ENCODE measurements around the gene HSPA12B. TPM values are rescaled to one million over a fixed set of nuclear protein-coding genes. Genes with fewer than 3 reads are reported as not detected.

The HSPA12B gene
- total RNA-seq, 2 donors from 2014 or later = 1.5 to 1.7 TPM

DNA sequence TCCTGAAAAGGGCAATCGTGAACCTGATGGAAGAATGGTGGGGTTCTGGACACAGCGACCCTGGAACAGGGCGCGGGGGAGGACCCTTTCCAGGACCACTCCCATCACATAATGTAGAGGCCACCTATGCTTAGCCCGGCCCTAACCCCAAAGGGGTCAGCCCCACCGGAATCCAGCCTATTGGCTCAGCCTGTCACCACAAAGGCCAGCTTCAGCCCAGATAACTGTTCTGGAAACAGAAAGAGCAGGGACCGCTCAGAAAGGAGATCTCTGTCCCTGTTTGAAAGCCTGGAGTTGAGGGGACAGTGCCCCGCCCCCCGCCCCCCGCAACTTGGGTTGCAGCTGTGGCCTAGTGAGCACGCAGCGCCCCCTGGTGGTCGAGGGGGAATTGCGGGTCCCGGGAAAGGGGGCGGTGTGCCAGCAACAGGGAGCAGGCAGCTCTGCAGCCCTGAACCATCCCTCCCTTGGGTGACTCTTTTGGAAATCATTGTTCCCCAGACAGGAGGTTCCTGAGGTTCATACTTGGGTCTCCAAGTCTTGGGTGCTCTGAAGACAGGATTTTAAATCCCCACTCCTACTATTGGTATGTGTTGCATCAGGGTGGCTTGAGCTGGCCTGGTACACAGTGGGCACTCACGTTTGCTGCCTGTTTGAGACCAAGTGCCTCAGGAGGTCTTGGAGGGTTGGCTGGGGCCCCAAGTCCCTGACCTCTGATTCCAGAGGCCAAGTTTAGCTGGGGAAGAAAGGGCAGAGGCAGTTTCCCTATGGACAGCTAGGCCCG is 21.6 kb upstream of the HSPA12B start:
- intact Hi-C loops (cut with DNase I) = loop anchor here (1.0 kb wide), 1 partner anchor 35 kb away; no protein-coding TSS in a partner anchor
- H3K4me3 ChIP-seq = no peak overlapping the region
- H3K36me3 ChIP-seq = no peaks in the 10 kb centered on the region
- H3K9me3 ChIP-seq = no peaks in the 10 kb centered on the region
- no peak overlapping the region for H3K9ac ChIP-seq (ENCODE audit: low read depth in 2 of 2, low read length in 2 of 2)
- H3K27me3 ChIP-seq = no peaks in the 10 kb centered on the region
- peak; percentile 75 for DNase-seq
- H3K4me1 ChIP-seq = no peaks in the 10 kb centered on the region
- TF ChIP-seq, protein P1, sequence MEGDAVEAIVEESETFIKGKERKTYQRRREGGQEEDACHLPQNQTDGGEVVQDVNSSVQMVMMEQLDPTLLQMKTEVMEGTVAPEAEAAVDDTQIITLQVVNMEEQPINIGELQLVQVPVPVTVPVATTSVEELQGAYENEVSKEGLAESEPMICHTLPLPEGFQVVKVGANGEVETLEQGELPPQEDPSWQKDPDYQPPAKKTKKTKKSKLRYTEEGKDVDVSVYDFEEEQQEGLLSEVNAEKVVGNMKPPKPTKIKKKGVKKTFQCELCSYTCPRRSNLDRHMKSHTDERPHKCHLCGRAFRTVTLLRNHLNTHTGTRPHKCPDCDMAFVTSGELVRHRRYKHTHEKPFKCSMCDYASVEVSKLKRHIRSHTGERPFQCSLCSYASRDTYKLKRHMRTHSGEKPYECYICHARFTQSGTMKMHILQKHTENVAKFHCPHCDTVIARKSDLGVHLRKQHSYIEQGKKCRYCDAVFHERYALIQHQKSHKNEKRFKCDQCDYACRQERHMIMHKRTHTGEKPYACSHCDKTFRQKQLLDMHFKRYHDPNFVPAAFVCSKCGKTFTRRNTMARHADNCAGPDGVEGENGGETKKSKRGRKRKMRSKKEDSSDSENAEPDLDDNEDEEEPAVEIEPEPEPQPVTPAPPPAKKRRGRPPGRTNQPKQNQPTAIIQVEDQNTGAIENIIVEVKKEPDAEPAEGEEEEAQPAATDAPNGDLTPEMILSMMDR (IDR thresholded peaks at IDR 0.05) = peak; percentile 95
- H3K27ac ChIP-seq = no peak overlapping the region

DNA sequence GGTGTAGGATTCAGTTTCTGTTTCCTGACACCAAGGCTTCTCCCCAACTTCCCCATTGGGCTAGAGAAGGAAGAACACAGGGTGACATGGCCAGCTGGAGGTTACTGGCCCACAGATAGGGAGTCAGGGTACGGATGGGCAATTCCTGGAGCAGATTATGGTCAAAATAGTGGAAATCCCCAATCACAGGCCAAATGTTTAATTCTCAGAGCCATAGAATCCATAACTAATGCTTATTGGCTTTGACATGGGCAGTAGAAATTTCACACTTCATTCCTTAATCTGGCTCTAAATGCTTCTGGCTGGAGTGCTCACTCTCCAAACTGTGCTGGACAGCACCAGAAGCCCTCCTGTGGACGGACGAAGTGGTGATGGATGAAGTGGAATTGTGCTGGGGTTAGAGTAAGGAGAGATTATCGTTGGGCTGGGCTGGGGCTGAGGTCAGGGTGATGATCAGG is 21.0 kb upstream of the HSPA12B start:
- intact Hi-C loops (cut with DNase I) = loop anchor here (1.0 kb wide), 1 partner anchor 35 kb away; no protein-coding TSS in a partner anchor

DNA sequence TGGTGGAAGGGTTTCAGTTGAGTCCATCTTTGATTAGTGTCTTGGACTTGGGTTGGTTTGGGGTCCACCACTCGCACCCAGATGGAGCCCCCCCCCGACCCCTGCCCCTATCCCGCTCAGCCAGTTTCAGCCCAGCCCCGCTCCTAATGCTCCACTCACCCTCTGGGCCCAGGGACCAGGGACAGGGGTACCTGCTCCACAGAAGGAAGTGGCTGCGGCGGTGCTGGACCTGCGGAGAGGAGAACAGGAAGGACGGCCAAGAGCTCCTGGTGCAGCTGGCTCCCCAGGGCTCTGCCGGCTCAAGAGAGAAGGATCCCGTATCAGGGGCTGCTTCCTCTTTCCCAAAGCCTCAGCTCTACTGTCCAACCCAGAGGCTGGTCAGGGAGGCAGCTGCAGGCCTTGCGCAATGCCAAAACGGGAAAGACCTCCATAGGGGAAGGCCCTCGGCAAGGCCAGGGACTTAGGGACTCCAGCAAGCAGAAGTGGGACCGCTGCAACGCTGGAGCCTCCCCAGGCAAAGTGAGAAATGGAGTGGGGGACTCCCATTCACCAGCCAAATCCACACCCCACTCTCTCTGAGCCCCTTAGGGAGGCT is 20.1 kb upstream of the HSPA12B start, which contains the start of gene SIGLEC1:
TSS of gene SIGLEC1 (minus strand) at position 322 of the 595 bp plus-strand sequence. CDS start 5,472 bp downstream, outside the sequence.
- no peak within 1 kb of the TSS for H3K4me3 ChIP-seq
- no peak within 1 kb of the TSS for H3K27ac ChIP-seq
- H3K9ac ChIP-seq (ENCODE audit: low read depth in 2 of 2, low read length in 2 of 2) = no peak within 1 kb of the TSS
- TF ChIP-seq, protein P1 (IDR thresholded peaks at IDR 0.05) = no peak
- DNase-seq = peak; percentile 43
- no peaks in the 10 kb centered on the region for H3K4me1 ChIP-seq
- H3K27me3 ChIP-seq = no peaks in the 10 kb centered on the region
- intact Hi-C loops (cut with DNase I) = no loop called here
- H3K9me3 ChIP-seq = no peaks in the 10 kb centered on the region
- H3K36me3 ChIP-seq = no peaks in the 10 kb centered on the region

More for the DNA sequence above, 21.0 kb upstream of the HSPA12B start:
- no peak overlapping the region for H3K27ac ChIP-seq
- DNase-seq = no peak
- no peaks in the 10 kb centered on the region for H3K9me3 ChIP-seq
- H3K9ac ChIP-seq (ENCODE audit: low read depth in 2 of 2, low read length in 2 of 2) = no peak overlapping the region
- H3K27me3 ChIP-seq = no peaks in the 10 kb centered on the region
- TF ChIP-seq, protein P1 (IDR thresholded peaks at IDR 0.05) = no peak
- no peaks in the 10 kb centered on the region for H3K4me1 ChIP-seq
- no peak overlapping the region for H3K4me3 ChIP-seq
- H3K36me3 ChIP-seq = no peaks in the 10 kb centered on the region

DNA sequence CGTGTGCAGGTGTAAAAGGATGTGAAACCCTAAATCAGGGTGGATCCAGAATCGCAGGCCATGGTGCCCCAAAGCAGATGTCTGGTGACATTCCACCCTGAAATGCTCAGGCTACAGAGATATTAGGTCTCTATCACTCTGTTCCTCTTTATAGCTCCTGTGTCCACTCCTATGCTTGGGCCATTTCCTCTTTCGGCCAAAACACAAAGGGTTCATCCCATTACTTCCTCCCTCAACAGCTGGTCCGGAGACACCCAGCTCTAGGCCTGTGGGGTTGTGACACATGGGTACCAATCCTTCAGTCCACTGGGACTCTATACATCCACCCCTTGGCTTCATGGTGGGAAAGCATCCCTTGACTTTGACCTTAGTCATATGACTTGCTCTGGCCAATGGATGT is 18.4 kb upstream of the HSPA12B start:
- H3K4me1 ChIP-seq = no peaks in the 10 kb centered on the region
- H3K36me3 ChIP-seq = no peaks in the 10 kb centered on the region
- H3K27me3 ChIP-seq = no peaks in the 10 kb centered on the region
- no peak for DNase-seq
- no peak overlapping the region for H3K27ac ChIP-seq
- no peak overlapping the region for H3K9ac ChIP-seq (ENCODE audit: low read depth in 2 of 2, low read length in 2 of 2)
- intact Hi-C loops (cut with DNase I) = no loop called here
- TF ChIP-seq, protein P1 (IDR thresholded peaks at IDR 0.05) = no peak
- no peak overlapping the region for H3K4me3 ChIP-seq
- no peaks in the 10 kb centered on the region for H3K9me3 ChIP-seq

DNA sequence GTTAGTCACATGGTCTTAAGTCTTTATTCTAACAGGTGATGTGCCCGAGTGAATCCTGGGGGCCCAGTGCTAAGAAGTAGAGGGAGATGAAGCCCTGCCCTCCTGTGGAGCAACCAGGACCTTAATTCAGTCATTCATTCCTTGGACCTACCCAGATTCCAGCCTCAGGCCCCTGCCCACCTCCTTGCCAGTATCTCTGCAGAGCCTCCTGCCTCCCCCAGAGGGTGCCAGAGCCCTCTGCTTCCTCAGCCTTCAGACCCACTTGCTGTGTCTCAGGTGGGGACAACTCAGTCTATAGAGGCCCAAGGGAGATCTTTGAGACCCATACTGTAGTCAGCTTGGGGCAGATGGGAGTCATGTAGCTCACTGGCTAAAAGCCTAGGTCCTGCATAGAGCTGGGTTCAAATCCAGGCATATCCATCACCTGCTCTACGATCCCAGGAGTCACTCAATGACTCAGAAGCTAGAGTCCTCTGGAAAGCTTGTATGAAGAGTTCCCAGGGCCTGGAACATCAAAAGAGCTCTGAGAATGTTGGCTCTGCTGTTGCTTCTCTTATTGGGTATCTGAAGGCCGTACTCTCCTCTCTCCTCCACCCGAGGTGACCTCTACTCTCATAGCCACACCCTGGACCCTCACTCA is 16.2 kb upstream of the HSPA12B start:
- Histone ChIP-seq H3K27ac (no peak overlapping the region), H3K9ac (ENCODE audit: low read depth in 2 of 2, low read length in 2 of 2) (no peak overlapping the region), H3K9me3 (no peaks in the 10 kb centered on the region), H3K27me3 (no peaks in the 10 kb centered on the region), H3K4me1 (no peaks in the 10 kb centered on the region), H3K36me3 (no peaks in the 10 kb centered on the region), H3K4me3 (no peak overlapping the region)
- TF ChIP-seq, protein P1 (IDR thresholded peaks at IDR 0.05) = peak; percentile 65
- intact Hi-C loops (cut with DNase I) = no loop called here
- no peak for DNase-seq
